Measurements from ENCODE around the gene ZSWIM4. TPM values are rescaled to one million over a fixed set of nuclear protein-coding genes. Genes with fewer than 3 reads are reported as not detected.
"Not testable (repeated sequence)": the region's sequence is repeated elsewhere in the genome, so short reads cannot be mapped to it uniquely, and the experiment has no call there.

ZSWIM4 gene
- total and polyA plus RNA-seq, 9 donors: 1.5 to 6.1 (median 4.5) TPM

GRCh38 chr19:13778398-13778797 lies 16.8 kb upstream of the ZSWIM4 start:
- peaks cover 43% of the 10 kb centered on the region for H3K36me3 ChIP-seq (ENCODE audit: control insufficient read depth, insufficient read depth, low read length)
- no peak overlapping the region for H3K4me3 ChIP-seq (ENCODE audit: low read length)
- no peak for DNase-seq
- H3K27me3 ChIP-seq (ENCODE audit: control insufficient read depth, insufficient read depth, low read length): no peaks in the 10 kb centered on the region
- peaks cover 17% of the 10 kb centered on the region for H3K4me1 ChIP-seq (ENCODE audit: control insufficient read depth, insufficient read depth, low read length)
- no peak overlapping the region for H3K27ac ChIP-seq (ENCODE audit: low read length)
- no peaks in the 10 kb centered on the region for H3K9me3 ChIP-seq (replicated peaks; ENCODE audit: control insufficient read depth, low read depth, low read length)
- WGBS (ENCODE audit: insufficient coverage): 84% methylated on average over 8 of the region's 9 CpGs

GRCh38 chr19:13778847-13779246 lies 16.4 kb upstream of the ZSWIM4 start:
- peaks cover 17% of the 10 kb centered on the region for H3K4me1 ChIP-seq (ENCODE audit: control insufficient read depth, insufficient read depth, low read length)
- no peaks in the 10 kb centered on the region for H3K9me3 ChIP-seq (replicated peaks; ENCODE audit: control insufficient read depth, low read depth, low read length)
- DNase-seq: no peak
- 92% methylated on average over 6 of the region's 6 CpGs for WGBS (ENCODE audit: insufficient coverage)
- H3K4me3 ChIP-seq (ENCODE audit: low read length): no peak overlapping the region
- H3K27me3 ChIP-seq (ENCODE audit: control insufficient read depth, insufficient read depth, low read length): no peaks in the 10 kb centered on the region
- H3K27ac ChIP-seq (ENCODE audit: low read length): no peak overlapping the region
- peaks cover 43% of the 10 kb centered on the region for H3K36me3 ChIP-seq (ENCODE audit: control insufficient read depth, insufficient read depth, low read length)

DNA sequence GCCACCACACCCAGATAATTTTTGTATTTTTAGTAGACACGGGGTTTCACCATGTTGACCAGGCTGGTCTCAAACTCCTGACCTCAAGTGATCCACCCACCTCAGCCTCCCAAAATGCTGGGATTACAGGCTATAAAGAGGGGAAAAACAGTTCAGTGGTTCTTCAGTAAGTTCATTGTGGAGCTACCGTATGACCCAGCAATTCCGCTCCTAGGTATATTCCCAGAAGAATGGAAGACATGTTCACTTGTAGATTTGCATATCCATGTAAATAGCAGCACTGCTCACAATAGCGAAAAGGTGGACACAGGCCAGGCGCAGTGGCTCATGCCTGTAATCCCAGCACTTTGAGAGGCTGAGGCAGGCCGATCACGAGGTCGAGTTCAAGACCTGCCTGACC lies 15.4 kb upstream of the ZSWIM4 start:
- peaks cover 17% of the 10 kb centered on the region for H3K4me1 ChIP-seq (ENCODE audit: control insufficient read depth, insufficient read depth, low read length)
- peaks cover 43% of the 10 kb centered on the region for H3K36me3 ChIP-seq (ENCODE audit: control insufficient read depth, insufficient read depth, low read length)
- 100% methylated on average over 3 of the region's 8 CpGs for WGBS (ENCODE audit: insufficient coverage)
- DNase-seq; H3K27ac ChIP-seq (ENCODE audit: low read length); H3K4me3 ChIP-seq (ENCODE audit: low read length); H3K9me3 ChIP-seq (replicated peaks; ENCODE audit: control insufficient read depth, low read depth, low read length); H3K27me3 ChIP-seq (ENCODE audit: control insufficient read depth, insufficient read depth, low read length): not testable (repeated sequence)

DNA sequence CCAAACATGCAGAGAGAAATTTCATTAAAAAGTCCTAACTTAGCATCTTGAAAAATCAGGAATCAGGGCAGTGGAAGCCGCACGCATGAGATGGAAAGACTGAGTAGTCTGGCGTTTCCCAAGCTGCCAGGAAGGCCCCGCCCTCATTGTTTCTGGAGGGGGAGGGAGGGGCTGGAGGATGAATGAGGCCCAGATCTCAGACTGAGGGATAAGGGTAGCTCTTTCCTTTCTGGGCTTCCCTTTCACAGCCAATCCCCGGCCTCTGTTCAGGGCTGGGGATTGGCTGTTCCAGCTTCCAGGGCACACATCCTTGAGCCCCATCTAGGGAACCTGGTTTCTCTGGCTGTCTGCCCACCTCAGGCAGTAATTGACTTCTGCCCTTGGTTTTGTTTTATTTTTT lies 13.7 kb upstream of the ZSWIM4 start:
- DNase-seq: peak; percentile 96
- WGBS (ENCODE audit: insufficient coverage): 5% methylated on average over 5 of the region's 5 CpGs
- H3K9me3 ChIP-seq (replicated peaks; ENCODE audit: control insufficient read depth, low read depth, low read length): no peaks in the 10 kb centered on the region
- peak overlapping the region; percentile 77 for H3K27ac ChIP-seq (ENCODE audit: low read length)
- H3K27me3 ChIP-seq (ENCODE audit: control insufficient read depth, insufficient read depth, low read length): no peaks in the 10 kb centered on the region
- H3K4me3 ChIP-seq (ENCODE audit: low read length): no peak overlapping the region
- H3K36me3 ChIP-seq (ENCODE audit: control insufficient read depth, insufficient read depth, low read length): peaks cover 32% of the 10 kb centered on the region
- H3K4me1 ChIP-seq (ENCODE audit: control insufficient read depth, insufficient read depth, low read length): peaks cover 11% of the 10 kb centered on the region

DNA sequence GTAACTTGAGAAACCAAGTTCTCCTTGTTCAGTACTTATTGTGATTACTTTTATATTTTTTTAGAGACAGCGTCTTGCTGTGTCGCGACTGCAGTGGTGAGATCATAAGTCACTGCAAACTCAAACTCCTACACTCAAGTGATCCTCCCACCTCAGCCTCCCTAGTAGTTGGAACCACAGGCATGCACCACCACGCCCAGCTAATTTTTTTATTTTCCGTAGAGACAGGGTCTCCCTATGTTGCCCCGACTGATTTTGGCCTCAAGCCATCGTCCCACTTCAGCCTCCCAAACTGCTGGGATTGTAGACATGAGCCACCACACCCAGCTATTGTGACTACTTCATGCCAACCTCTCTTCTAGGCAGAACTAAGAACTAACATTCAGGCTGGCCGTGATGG lies 12.7 kb upstream of the ZSWIM4 start:
- peaks cover 25% of the 10 kb centered on the region for H3K36me3 ChIP-seq (ENCODE audit: control insufficient read depth, insufficient read depth, low read length)
- peak overlapping the region; percentile 77 for H3K27ac ChIP-seq (ENCODE audit: low read length)
- no peak for DNase-seq
- no peaks in the 10 kb centered on the region for H3K27me3 ChIP-seq (ENCODE audit: control insufficient read depth, insufficient read depth, low read length)
- H3K4me3 ChIP-seq (ENCODE audit: low read length): no peak overlapping the region
- no peaks in the 10 kb centered on the region for H3K9me3 ChIP-seq (replicated peaks; ENCODE audit: control insufficient read depth, low read depth, low read length)
- 75% methylated on average over 8 of the region's 8 CpGs for WGBS (ENCODE audit: insufficient coverage)
- peaks cover 17% of the 10 kb centered on the region for H3K4me1 ChIP-seq (ENCODE audit: control insufficient read depth, insufficient read depth, low read length)

- Histone ChIP-seq H3K9me3 (replicated peaks; ENCODE audit: control insufficient read depth, low read depth, low read length) (no peaks in the 10 kb centered on the region), H3K36me3 (ENCODE audit: control insufficient read depth, insufficient read depth, low read length) (peaks cover 12% of the 10 kb centered on the region), H3K4me1 (ENCODE audit: control insufficient read depth, insufficient read depth, low read length) (peaks cover 24% of the 10 kb centered on the region), H3K4me3 (ENCODE audit: low read length) (no peak overlapping the region), H3K27ac (ENCODE audit: low read length) (no peak overlapping the region), H3K27me3 (ENCODE audit: control insufficient read depth, insufficient read depth, low read length) (no peaks in the 10 kb centered on the region)
- WGBS (ENCODE audit: insufficient coverage): 77% methylated on average over 9 of the region's 18 CpGs
- DNase-seq: no peak
Observed at GRCh38 chr19:13783565-13784500, 11.4 kb upstream of the ZSWIM4 start.

GRCh38 chr19:13784731-13785452 lies 10.4 kb upstream of the ZSWIM4 start:
- no peaks in the 10 kb centered on the region for H3K9me3 ChIP-seq (replicated peaks; ENCODE audit: control insufficient read depth, low read depth, low read length)
- H3K4me3 ChIP-seq (ENCODE audit: low read length): no peak overlapping the region
- H3K4me1 ChIP-seq (ENCODE audit: control insufficient read depth, insufficient read depth, low read length): peaks cover 24% of the 10 kb centered on the region
- H3K27me3 ChIP-seq (ENCODE audit: control insufficient read depth, insufficient read depth, low read length): no peaks in the 10 kb centered on the region
- peaks cover 1% of the 10 kb centered on the region for H3K36me3 ChIP-seq (ENCODE audit: control insufficient read depth, insufficient read depth, low read length)
- no peak overlapping the region for H3K27ac ChIP-seq (ENCODE audit: low read length)
- peak; percentile 65 for DNase-seq
- WGBS (ENCODE audit: insufficient coverage): 7% methylated on average over 11 of the region's 17 CpGs

DNA sequence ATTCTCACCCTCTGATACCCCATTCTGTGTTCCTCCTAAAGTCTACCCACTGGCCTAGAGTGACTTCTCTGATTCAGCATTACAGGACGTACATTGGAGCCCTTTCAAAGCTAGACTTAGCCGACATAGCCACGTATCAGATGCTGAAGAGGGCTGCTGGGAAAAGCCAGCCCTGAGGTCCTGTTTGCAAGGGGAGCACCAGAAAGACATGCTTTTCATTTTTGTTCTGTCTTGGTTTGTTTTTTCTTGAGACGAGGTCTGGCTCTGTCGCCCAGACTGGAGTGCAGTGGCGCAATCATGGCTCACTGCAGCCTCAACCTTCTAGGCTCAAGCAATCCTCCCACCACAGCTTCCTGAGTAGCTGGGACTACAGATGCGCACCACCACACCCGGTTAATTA lies 6.3 kb upstream of the ZSWIM4 start:
- Histone ChIP-seq H3K4me3 (ENCODE audit: low read length) (no peak overlapping the region), H3K27ac (ENCODE audit: low read length) (peak overlapping the region; percentile 1), H3K36me3 (ENCODE audit: control insufficient read depth, insufficient read depth, low read length) (no peaks in the 10 kb centered on the region), H3K4me1 (ENCODE audit: control insufficient read depth, insufficient read depth, low read length) (peaks cover 18% of the 10 kb centered on the region), H3K27me3 (ENCODE audit: control insufficient read depth, insufficient read depth, low read length) (no peaks in the 10 kb centered on the region), H3K9me3 (replicated peaks; ENCODE audit: control insufficient read depth, low read depth, low read length) (no peaks in the 10 kb centered on the region)
- WGBS (ENCODE audit: insufficient coverage): 38% methylated on average over 5 of the region's 8 CpGs
- DNase-seq: no peak

DNA sequence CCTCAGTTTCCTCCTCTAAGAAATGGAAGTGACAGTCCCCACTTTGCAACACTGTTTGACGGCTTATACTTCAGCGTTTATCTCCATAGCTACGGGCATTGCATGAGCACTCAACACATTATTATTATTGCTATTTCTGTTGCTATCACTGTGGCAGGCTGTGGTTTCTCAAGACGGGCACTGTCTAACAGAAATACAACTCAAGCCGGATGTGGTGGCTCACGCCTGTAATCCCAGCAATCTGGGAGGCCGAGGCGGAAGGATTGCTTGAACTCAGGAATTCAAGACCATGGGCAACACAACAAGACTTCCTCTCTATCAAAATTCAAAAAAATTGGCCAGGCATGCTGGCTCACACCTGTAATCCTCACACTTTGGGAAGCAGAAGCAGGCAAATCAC lies 4.9 kb upstream of the ZSWIM4 start:
- DNase-seq: no peak
- Histone ChIP-seq H3K27ac (ENCODE audit: low read length) (no peak overlapping the region), H3K4me3 (ENCODE audit: low read length) (no peak overlapping the region), H3K4me1 (ENCODE audit: control insufficient read depth, insufficient read depth, low read length) (peaks cover 20% of the 10 kb centered on the region), H3K36me3 (ENCODE audit: control insufficient read depth, insufficient read depth, low read length) (no peaks in the 10 kb centered on the region), H3K27me3 (ENCODE audit: control insufficient read depth, insufficient read depth, low read length) (no peaks in the 10 kb centered on the region), H3K9me3 (replicated peaks; ENCODE audit: control insufficient read depth, low read depth, low read length) (no peaks in the 10 kb centered on the region)
- WGBS (ENCODE audit: insufficient coverage): 64% methylated on average over 7 of the region's 8 CpGs

DNA sequence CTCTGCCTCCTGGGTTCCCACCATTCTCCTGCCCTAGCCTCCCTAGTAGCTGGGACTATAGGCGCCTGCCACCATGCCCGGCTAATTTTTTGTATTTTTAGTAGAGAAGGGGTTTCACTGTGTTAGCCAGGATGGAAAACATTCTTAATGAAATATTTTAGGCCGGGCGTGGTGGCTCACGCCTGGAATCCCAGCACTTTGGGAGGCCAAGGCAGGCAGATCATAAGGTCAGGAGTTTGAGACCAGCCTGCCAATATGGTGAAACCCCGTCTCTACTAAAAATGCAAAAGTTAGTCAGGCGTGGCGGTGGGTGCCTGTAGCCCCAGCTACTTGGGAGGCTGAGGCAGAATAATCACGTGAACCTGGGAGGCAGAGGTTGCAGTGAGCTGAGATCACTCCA lies 1.9 kb upstream of the ZSWIM4 start:
- peaks cover 25% of the 10 kb centered on the region for H3K4me1 ChIP-seq (ENCODE audit: control insufficient read depth, insufficient read depth, low read length)
- H3K36me3 ChIP-seq (ENCODE audit: control insufficient read depth, insufficient read depth, low read length); DNase-seq; H3K27ac ChIP-seq (ENCODE audit: low read length); H3K27me3 ChIP-seq (ENCODE audit: control insufficient read depth, insufficient read depth, low read length); H3K4me3 ChIP-seq (ENCODE audit: low read length); H3K9me3 ChIP-seq (replicated peaks; ENCODE audit: control insufficient read depth, low read depth, low read length): not testable (repeated sequence)
- 88% methylated on average over 4 of the region's 9 CpGs for WGBS (ENCODE audit: insufficient coverage)

All from muscle of leg (tissue), 11 donors.